G401.6 (cell line): ENCODE data around the gene AMIGO1.

Source experiments
- FAIRE-seq: peaks from 2 replicates; lab custom pipeline; 2012; peaks lifted over from hg19 to GRCh38; lab: Jason Lieb, UNC

Gene AMIGO1

GRCh38 chr1:109502364-109502851 lies 7.1 kb downstream of the AMIGO1 start:
- no peak for FAIRE-seq

GRCh38 chr1:109501644-109502363 lies 7.7 kb downstream of the AMIGO1 start:
- FAIRE-seq: no peak

- no peak for FAIRE-seq
These were observed 8.6 kb downstream of the AMIGO1 start for GRCh38 chr1:109500941-109501381.

- FAIRE-seq: no peak
These were observed 9.6 kb downstream of the AMIGO1 start for GRCh38 chr1:109499661-109500536.

GRCh38 chr1:109499081-109499480 lies 10.4 kb downstream of the AMIGO1 start:
- no peak for FAIRE-seq

GRCh38 chr1:109498161-109498801 lies 11.2 kb downstream of the AMIGO1 start:
- no peak for FAIRE-seq

GRCh38 chr1:109497449-109498160 lies 11.9 kb downstream of the AMIGO1 start:
- no peak for FAIRE-seq

- FAIRE-seq: no peak
These were observed 13.8 kb downstream of the AMIGO1 start for GRCh38 chr1:109495738-109496137.

GRCh38 chr1:109493805-109494539 lies 15.6 kb downstream of the AMIGO1 start, which contains the start of gene CYB561D1:
Gene CYB561D1, plus strand, starts transcription at chr1:109494094. Its CDS starts 46 bp downstream, at chr1:109494140.
- peak; percentile 17 for FAIRE-seq

- FAIRE-seq: no peak
These were observed 16.3 kb downstream of the AMIGO1 start for GRCh38 chr1:109493227-109493626.

GRCh38 chr1:109492779-109493178 lies 16.7 kb downstream of the AMIGO1 start:
- no peak for FAIRE-seq

- no peak for FAIRE-seq
These were observed 18.2 kb downstream of the AMIGO1 start for GRCh38 chr1:109491372-109491771.

GRCh38 chr1:109490934-109491302 lies 18.6 kb downstream of the AMIGO1 start:
- no peak for FAIRE-seq

GRCh38 chr1:109490029-109490933 lies 19.2 kb downstream of the AMIGO1 start:
- FAIRE-seq: no peak

GRCh38 chr1:109488696-109489095 lies 20.8 kb downstream of the AMIGO1 start:
- FAIRE-seq: no peak

GRCh38 chr1:109488201-109488600 lies 21.3 kb downstream of the AMIGO1 start:
- no peak for FAIRE-seq

GRCh38 chr1:109487261-109487660 lies 22.3 kb downstream of the AMIGO1 start:
- no peak for FAIRE-seq

GRCh38 chr1:109485001-109485400 lies 24.5 kb downstream of the AMIGO1 start:
- no peak for FAIRE-seq

- no peak for FAIRE-seq
These were observed 25.0 kb downstream of the AMIGO1 start for GRCh38 chr1:109484519-109484975.
